ENCODE results near the gene KRT6A.

DNA sequence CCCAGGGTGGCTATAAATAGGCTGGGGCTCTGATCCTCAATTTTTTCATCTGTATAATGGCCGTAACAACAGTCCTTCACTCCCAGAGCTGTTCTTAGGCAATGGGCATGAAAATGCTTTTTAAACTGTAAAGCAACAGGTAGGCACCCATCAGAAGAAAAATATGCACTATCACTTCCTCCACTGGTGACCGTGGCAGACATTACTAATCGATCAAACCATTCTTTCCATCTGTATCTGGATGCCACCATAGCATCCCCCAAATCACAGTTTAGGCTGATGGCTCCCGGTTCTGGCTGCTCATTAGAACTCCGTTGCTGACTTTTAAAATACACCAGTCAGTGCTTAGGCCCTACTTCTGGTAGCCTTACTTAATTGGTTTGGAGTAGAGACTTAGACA lies 48.7 kb upstream of the KRT6A start:
- no peak for TF ChIP-seq CTCF (IDR thresholded peaks at IDR 0.05)
- no peak for TF ChIP-seq EZH2 (IDR thresholded peaks at IDR 0.05; ENCODE audit: borderline replicate concordance, insufficient read depth, low read depth, low read length, poor library complexity, severe bottlenecking)

All from B cell (primary cell).